IMR-90 (cell line): Measurements from ENCODE around the gene KLK1. TPM values are rescaled to one million over a fixed set of nuclear protein-coding genes. Genes with fewer than 3 reads are reported as not detected.

Experiments used
- ATAC-seq: fragments of 200-7000 bp; cut with Tn5 transposase; 2 replicates; pipeline ENCODE4 v1.9.1; 2020; ENCODE audit warnings: low read depth, mild to moderate bottlenecking, moderate library complexity
- BruUV-seq: library from RNA; stranded (reverse); fragments of 400-500 nt; replicated peaks from 2 replicates; lab custom pipeline; 2021; lab: Mats Ljungman, UMichigan
- CTCF ChIA-PET: fragments of 300-600 bp; formaldehyde crosslinking; extraction: SDS; loops from one replicate; lab custom pipeline; 2021; ENCODE audit warnings: antibody characterized with exemption; lab: Yijun Ruan, JAX
- POLR2A ChIA-PET: fragments of 300-600 bp; sonication (Branson Sonifier 250); formaldehyde crosslinking; loops from one replicate; lab custom pipeline; 2022; ENCODE audit warnings: antibody characterized with exemption; ENCODE audit not compliant: unreplicated experiment; lab: Charles Lee
- DNase-seq: peaks from one replicate; pipeline ENCODE4 v3.0.0; 2013
- H2AFZ ChIP-seq: replicated peaks from 2 replicates; pipeline ENCODE3; 2013; ENCODE audit warnings: low read length, mild to moderate bottlenecking; ENCODE audit not compliant: poor library complexity
- H2AK5ac ChIP-seq: 2 replicates; pipeline ENCODE4 v1.6.1; 2013; ENCODE audit warnings: low read depth, low read length, inconsistent platforms
- H2AK9ac ChIP-seq: replicated peaks from 2 replicates; pipeline ENCODE3; 2013; ENCODE audit warnings: mild to moderate bottlenecking, low read depth, low read length, moderate library complexity; ENCODE audit not compliant: poor library complexity
- H2BK120ac ChIP-seq: 2 replicates; pipeline ENCODE4 v1.6.1; 2013; ENCODE audit warnings: low read depth, low read length, inconsistent platforms
- H2BK15ac ChIP-seq: 3 replicates; pipeline ENCODE4 v1.6.1; 2013; ENCODE audit warnings: low read depth, low read length, inconsistent platforms
- H2BK20ac ChIP-seq: 2 replicates; pipeline ENCODE4 v1.6.1; 2013; ENCODE audit warnings: low read depth, mild to moderate bottlenecking, inconsistent platforms, low read length, moderate library complexity
- H2BK5ac ChIP-seq: 2 replicates; pipeline ENCODE4 v1.6.1; 2013; ENCODE audit warnings: mild to moderate bottlenecking, low read depth, low read length, inconsistent platforms; ENCODE audit not compliant: poor library complexity, severe bottlenecking
- H3K14ac ChIP-seq: replicated peaks from 2 replicates; pipeline ENCODE4 v1.6.1; 2013; ENCODE audit warnings: low read depth, low read length, inconsistent platforms
- H3K18ac ChIP-seq: 2 replicates; pipeline ENCODE4 v1.6.1; 2013; ENCODE audit warnings: low read depth, low read length, control low read depth
- H3K23ac ChIP-seq: 2 replicates; pipeline ENCODE4 v1.6.1; 2013; ENCODE audit warnings: low read depth, low read length, inconsistent platforms
- H3K27ac ChIP-seq: 2 replicates; pipeline ENCODE4 v1.5.1; 2013; ENCODE audit warnings: mild to moderate bottlenecking, control low read depth, low read length; ENCODE audit not compliant: insufficient read depth
- H3K27me3 ChIP-seq: 2 replicates; pipeline ENCODE4 v1.6.1; 2013; ENCODE audit warnings: low read length; ENCODE audit not compliant: control insufficient read depth, insufficient read depth
- H3K36me3 ChIP-seq: 2 replicates; pipeline ENCODE4 v1.6.1; 2013; ENCODE audit warnings: low read length, mixed read lengths; ENCODE audit not compliant: control insufficient read depth, insufficient read depth
- H3K4ac ChIP-seq: 2 replicates; pipeline ENCODE4 v1.6.1; 2013; ENCODE audit warnings: low read depth, low read length, inconsistent platforms
- H3K4me1 ChIP-seq: 2 replicates; pipeline ENCODE4 v1.6.1; 2013; ENCODE audit warnings: low read length, mixed read lengths; ENCODE audit not compliant: control insufficient read depth, insufficient read depth
- H3K4me2 ChIP-seq: 2 replicates; pipeline ENCODE4 v1.6.1; 2013; ENCODE audit warnings: low read depth, mild to moderate bottlenecking, control low read depth, low read length, moderate library complexity
- H3K4me3 ChIP-seq: 2 replicates; pipeline ENCODE4 v1.5.1; 2013; ENCODE audit warnings: low read depth, mild to moderate bottlenecking, control low read depth, low read length, moderate library complexity; ENCODE audit not compliant: insufficient read depth
- H3K56ac ChIP-seq: 2 replicates; pipeline ENCODE4 v1.6.1; 2013; ENCODE audit warnings: low read length, inconsistent platforms; ENCODE audit not compliant: insufficient read depth; ENCODE audit errors: extremely low read depth
- H3K79me1 ChIP-seq, 2 experiments: 2 replicates each; pipeline ENCODE4 v1.6.1; 2013; ENCODE audit warnings: low read length in 2 of 2, inconsistent platforms in 1 of 2, low read depth in 1 of 2
- H3K9ac ChIP-seq: 2 replicates; pipeline ENCODE4 v1.6.1; 2013; ENCODE audit warnings: low read depth, low read length, control low read depth
- H3K9me1 ChIP-seq: 2 replicates; pipeline ENCODE4 v1.6.1; 2013; ENCODE audit warnings: low read length, inconsistent platforms; ENCODE audit not compliant: insufficient read depth
- H3K9me3 ChIP-seq: 2 replicates; pipeline ENCODE4 v1.6.1; 2013; ENCODE audit warnings: low read length; ENCODE audit not compliant: control insufficient read depth, insufficient read depth
- H4K20me1 ChIP-seq: 2 replicates; pipeline ENCODE4 v1.6.1; 2013; ENCODE audit warnings: low read length, inconsistent platforms; ENCODE audit not compliant: insufficient read depth
- H4K5ac ChIP-seq: 2 replicates; pipeline ENCODE4 v1.6.1; 2013; ENCODE audit warnings: mild to moderate bottlenecking, low read depth, low read length, control low read depth
- H4K8ac ChIP-seq, 2 experiments: 2 replicates each; pipeline ENCODE4 v1.6.1; 2013; ENCODE audit warnings: low read depth in 2 of 2, low read length in 2 of 2, control low read depth in 1 of 2, inconsistent platforms in 1 of 2
- H4K91ac ChIP-seq: 2 replicates; pipeline ENCODE4 v1.6.1; 2013; ENCODE audit warnings: low read depth, low read length, inconsistent platforms; ENCODE audit not compliant: insufficient read depth
- CHD1 ChIP-seq: IDR thresholded peaks from 2 replicates; pipeline ENCODE4 v1.6.1; 2012; ENCODE audit warnings: low read depth, low read length, improper control_type of control experiment
- MAZ ChIP-seq: IDR thresholded peaks from 2 replicates; pipeline ENCODE4 v1.6.1; 2012; ENCODE audit warnings: low read depth, mild to moderate bottlenecking, low read length, improper control_type of control experiment, moderate library complexity, borderline replicate concordance
- RFX5 ChIP-seq: IDR thresholded peaks from 2 replicates; pipeline ENCODE4 v1.8.0; 2012; ENCODE audit warnings: low read depth, mild to moderate bottlenecking, low read length, moderate library complexity
- WGBS, 2 experiments: methylation state at CpG; one replicate each; pipeline versions ENCODE4 v1.1.5 to v1.1.7; 2013; ENCODE audit warnings: missing lambda C conversion rate in 2 of 2; ENCODE audit not compliant: insufficient read length in 1 of 2; ENCODE audit errors: extremely low coverage in 2 of 2; 5-methylcytosine and 5-hydroxymethylcytosine counted together
- dilution Hi-C: fragments of 300-500 bp; cut with HindIII; formaldehyde crosslinking; loops from one replicate; pipeline ENCODE4 v1.14.3; 2018; ENCODE audit warnings: low sequenced_read_pairs; ENCODE audit not compliant: unreplicated experiment
- in situ Hi-C: fragments of 300-500 bp; cut with MboI; formaldehyde crosslinking; loops from 3 replicates; pipeline ENCODE4 v1.14.3; 2019; ENCODE audit warnings: low sequenced_read_pairs, inconsistent platforms, mixed read lengths
- intact Hi-C: fragments of 100-400 bp; cut with micrococcal nuclease; formaldehyde crosslinking; loops from 2 replicates; pipeline ENCODE4 v1.10.0; 2022
- polyA plus RNA-seq, 3 experiments: library from polyadenylated mRNA; depleted of rRNA; stranded (reverse); fragments of >200 nt; gene quantifications; 2 replicates each; pipeline ENCODE4 v1.2.3, GENCODE V29; 2012; ENCODE audit warnings: low replicate concordance in 1 of 3
- total RNA-seq: library from RNA; depleted of rRNA; stranded (reverse); fragments of >200 nt; gene quantifications from 2 replicates; pipeline ENCODE4 v1.2.3, GENCODE V29; 2012

Gene KLK1
- total and polyA plus RNA-seq, 2 of the 4 experiments (the other 2 are of a cell fraction) = not detected

- Histone ChIP-seq H3K9ac (no peak overlapping the region), H3K9me3 (no peaks in the 10 kb centered on the region), H2AK9ac (no peak overlapping the region), H2AK5ac (no peak overlapping the region), H3K9me1 (no peaks in the 10 kb centered on the region), H3K27ac (no peak overlapping the region), H2BK5ac (no peak overlapping the region), H3K14ac (no peak overlapping the region), H3K18ac (no peak overlapping the region), H2BK120ac (no peak overlapping the region), H4K5ac (no peak overlapping the region), H2BK15ac (no peak overlapping the region), H4K8ac (no peak overlapping the region), H3K36me3 (no peaks in the 10 kb centered on the region), H3K27me3 (no peaks in the 10 kb centered on the region; the same call in 1 of the 2 replicates), H2BK20ac (no peak overlapping the region), H4K20me1 (no peaks in the 10 kb centered on the region), H4K91ac (no peak overlapping the region), H3K4me3 (no peak overlapping the region), H3K23ac (no peak overlapping the region), H3K79me1 (no peaks in the 10 kb centered on the region), H2AFZ (no peak overlapping the region), H3K4me1 (no peaks in the 10 kb centered on the region), H3K56ac (no peak overlapping the region), H3K4me2 (no peak overlapping the region), H3K4ac (no peak overlapping the region)
- BruUV-seq = no TSS peak
- no peak for TF ChIP-seq CHD1
- no peak for TF ChIP-seq RFX5
- TF ChIP-seq MAZ = no peak
- ATAC-seq (no peak), DNase-seq (no peak)
- dilution Hi-C loops = no loop called here
- WGBS, 2 experiments = no CpG with 5 or more reads among the region's 10 CpGs
- POLR2A ChIA-PET = no interaction called here
- intact Hi-C loops = no loop called here
- in situ Hi-C loops = no loop called here
- CTCF ChIA-PET = no interaction called here
These were observed 16.4 kb upstream of the KLK1 start for GRCh38 chr19:50839712-50840655.
